ENCODE measurements around the gene STX1A.

Gene STX1A

GRCh38 chr7:73702226-73702625, 17.2 kb downstream of the STX1A start:
- DNase-seq (ENCODE audit: low spot score), result no peak
- Histone ChIP-seq H3K4me3 (no peak overlapping the region), H3K27ac (no peak overlapping the region)
- TF ChIP-seq CTCF (IDR thresholded peaks at IDR 0.05), result no peak

- DNase-seq (ENCODE audit: low spot score), result no peak
- no peak overlapping the region for H3K27ac ChIP-seq
- TF ChIP-seq CTCF (IDR thresholded peaks at IDR 0.05), result peak; percentile 23
- H3K4me3 ChIP-seq, result no peak overlapping the region
Measured at GRCh38 chr7:73701357-73701995, 18.0 kb downstream of the STX1A start.

GRCh38 chr7:73700581-73701134, 18.8 kb downstream of the STX1A start:
- Histone ChIP-seq H3K4me3 (no peak overlapping the region), H3K27ac (no peak overlapping the region)
- no peak for DNase-seq (ENCODE audit: low spot score)
- no peak for TF ChIP-seq CTCF (IDR thresholded peaks at IDR 0.05)

- Histone ChIP-seq H3K4me3 (no peak overlapping the region), H3K27ac (no peak overlapping the region)
- no peak for DNase-seq (ENCODE audit: low spot score)
- TF ChIP-seq CTCF (IDR thresholded peaks at IDR 0.05), result no peak
Measured at GRCh38 chr7:73700069-73700423, 19.4 kb downstream of the STX1A start.

- no peak for TF ChIP-seq CTCF (IDR thresholded peaks at IDR 0.05)
- H3K27ac ChIP-seq, result no peak overlapping the region
- no peak overlapping the region for H3K4me3 ChIP-seq
- no peak for DNase-seq (ENCODE audit: low spot score)
Measured at GRCh38 chr7:73699370-73700068, 19.9 kb downstream of the STX1A start.

GRCh38 chr7:73698410-73698809, 21.1 kb downstream of the STX1A start:
- no peak overlapping the region for H3K27ac ChIP-seq
- no peak overlapping the region for H3K4me3 ChIP-seq
- DNase-seq (ENCODE audit: low spot score), result no peak
- no peak for TF ChIP-seq CTCF (IDR thresholded peaks at IDR 0.05)

- Histone ChIP-seq H3K27ac (no peak overlapping the region), H3K4me3 (no peak overlapping the region)
- no peak for TF ChIP-seq CTCF (IDR thresholded peaks at IDR 0.05)
- DNase-seq (ENCODE audit: low spot score), result no peak
Measured at GRCh38 chr7:73696372-73696771, 23.1 kb downstream of the STX1A start.
